Thyroid gland (tissue), 4 donors: ENCODE data around the gene ABHD4. TPM values are rescaled to one million over a fixed set of nuclear protein-coding genes. Genes with fewer than 3 reads are reported as not detected.

Source experiments
- DNase-seq, 2 donors: peaks; one replicate each; pipeline ENCODE4 v3.0.0-alpha.2; 2019
- H3K27ac ChIP-seq, 3 donors: fragments of 200-600 bp; sonication (generic); 1 replicate in 2 of 3; 2 replicates in 1 of 3; pipeline ENCODE4 v1.5.1; 2016 to 2019; ENCODE audit warnings: mild to moderate bottlenecking in 1 of 3, moderate library complexity in 1 of 3
- H3K27me3 ChIP-seq: fragments of 200-600 bp; sonication (generic); one replicate; pipeline ENCODE4 v1.5.1; 2019
- H3K36me3 ChIP-seq, 2 donors: fragments of 200-600 bp; sonication (generic); one replicate each; pipeline ENCODE4 v1.5.1; 2016 to 2019
- H3K4me1 ChIP-seq, 2 donors: fragments of 200-600 bp; sonication (generic); one replicate each; pipeline ENCODE4 v1.5.1; 2017 to 2019
- H3K4me3 ChIP-seq, 3 donors: fragments of 200-600 bp; sonication (generic); replicated peaks in 1 of 3; 1 replicate in 2 of 3; 2 replicates in 1 of 3; pipeline ENCODE4 v1.5.1; 2016; ENCODE audit warnings: mild to moderate bottlenecking in 1 of 3
- H3K9me3 ChIP-seq: fragments of 200-600 bp; sonication (generic); one replicate; pipeline ENCODE4 v1.5.1; 2017
- CTCF ChIP-seq, 6 experiments: fragments of 200-600 bp in 3 of 6; fragments of 450-650 bp in 3 of 6; sonication (generic) in 3 of 6; IDR thresholded peaks; one replicate each; pipeline ENCODE4 v1.5.1; 2016 to 2019; ENCODE audit warnings: antibody characterized with exemption in 6 of 6, mild to moderate bottlenecking in 2 of 6, inconsistent platforms in 1 of 6, moderate library complexity in 1 of 6
- POLR2A ChIP-seq, 2 donors: fragments of 450-650 bp; IDR thresholded peaks; one replicate each; pipeline ENCODE4 v1.6.1; 2017; ENCODE audit warnings: antibody characterized with exemption in 2 of 2, mild to moderate bottlenecking in 2 of 2, moderate library complexity in 1 of 2
- WGBS, 2 donors: methylation state at CpG; one replicate each; pipeline ENCODE4 v1.1.5; 2017; 5-methylcytosine and 5-hydroxymethylcytosine counted together
- intact Hi-C: fragments of 100-400 bp; cut with DNase I; formaldehyde crosslinking; loops from one replicate; pipeline ENCODE4 v1.15.1; 2023
- total RNA-seq, 4 donors: library from RNA; depleted of rRNA; stranded (reverse); fragments of >200 nt; gene quantifications; one replicate each; pipeline ENCODE4 v1.2.3, GENCODE V29; 2016

ABHD4 gene
- total RNA-seq, 4 donors from 2014 or later, result 31.5 to 66.4 (median 53.7) TPM

DNA sequence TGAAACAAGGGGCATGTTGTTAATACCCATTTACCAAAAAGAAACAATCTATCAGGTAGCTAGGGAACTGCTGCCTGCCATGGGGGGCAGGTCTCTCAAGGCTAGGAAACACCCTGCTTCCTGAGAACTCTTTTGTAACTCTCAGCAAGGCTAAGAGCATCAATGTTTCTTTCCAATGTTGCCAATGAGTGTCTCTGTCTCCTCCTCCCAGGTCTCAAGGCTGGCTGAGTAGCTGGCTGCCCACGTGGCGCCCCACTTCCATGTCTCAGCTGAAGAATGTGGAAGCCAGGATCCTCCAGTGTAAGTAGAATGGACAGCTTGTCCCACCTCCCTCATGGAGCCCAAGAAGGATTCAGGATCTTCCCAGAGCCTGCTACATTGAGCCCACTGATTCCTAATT is 3.4 kb downstream of the ABHD4 start:
- WGBS, 2 donors, result 85 to 88% methylated on average over 2 of the region's 2 CpGs
- intact Hi-C loops, result no loop called here
- Histone ChIP-seq H3K9me3 (no peaks in the 10 kb centered on the region), H3K27ac (no peak overlapping the region), H3K27me3 (no peaks in the 10 kb centered on the region), H3K4me3 (no peak overlapping the region), H3K36me3 (peaks cover 43 to 47% of the 10 kb centered on the region in 2 donors), H3K4me1 (peaks cover 11 to 19% of the 10 kb centered on the region in 2 donors)
- TF ChIP-seq POLR2A (IDR thresholded peaks at IDR 0.05), result no peak
- no peak for TF ChIP-seq CTCF (IDR thresholded peaks at IDR 0.05)
- no peak for DNase-seq

DNA sequence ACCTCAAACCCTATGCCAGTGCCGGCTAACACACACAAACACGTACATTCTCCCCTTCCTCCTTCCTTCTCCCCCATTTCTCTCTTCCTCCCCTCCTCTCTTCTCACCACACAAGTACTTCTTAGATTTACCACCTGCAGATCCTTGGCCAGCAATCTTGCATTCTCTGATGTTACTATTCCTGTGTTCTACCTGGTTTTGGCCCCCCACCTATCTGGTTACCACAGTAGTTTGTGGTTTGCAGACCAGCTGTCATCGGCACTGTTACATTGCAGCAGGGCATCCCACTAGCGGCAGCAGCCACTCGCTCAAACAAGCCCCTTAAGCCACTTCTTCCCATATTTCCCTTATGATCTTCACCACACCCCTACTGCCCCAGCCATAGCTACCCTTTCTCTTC is 3.9 kb downstream of the ABHD4 start:
- Histone ChIP-seq H3K4me1 (peaks cover 11 to 19% of the 10 kb centered on the region in 2 donors), H3K9me3 (no peaks in the 10 kb centered on the region), H3K4me3 (no peak overlapping the region), H3K27ac (no peak overlapping the region), H3K36me3 (peaks cover 48 to 52% of the 10 kb centered on the region in 2 donors), H3K27me3 (no peaks in the 10 kb centered on the region)
- TF ChIP-seq POLR2A (IDR thresholded peaks at IDR 0.05) (no peak), CTCF (IDR thresholded peaks at IDR 0.05) (no peak)
- WGBS, 2 donors, result 94% methylated on average over 5 of the region's 5 CpGs
- intact Hi-C loops, result no loop called here
- no peak for DNase-seq

GRCh38 chr14:22602862-22603261 is 4.8 kb downstream of the ABHD4 start:
- Histone ChIP-seq H3K4me1 (peaks cover 11 to 14% of the 10 kb centered on the region in 2 donors), H3K36me3 (peaks cover 57 to 60% of the 10 kb centered on the region in 2 donors), H3K9me3 (no peaks in the 10 kb centered on the region), H3K27me3 (no peaks in the 10 kb centered on the region), H3K27ac (no peak overlapping the region), H3K4me3 (no peak overlapping the region)
- no peak for TF ChIP-seq CTCF (IDR thresholded peaks at IDR 0.05)
- TF ChIP-seq POLR2A (IDR thresholded peaks at IDR 0.05), result no peak
- no peak for DNase-seq
- intact Hi-C loops, result no loop called here

GRCh38 chr14:22606380-22606779 is 8.3 kb downstream of the ABHD4 start:
- no peak overlapping the region for H3K27ac ChIP-seq
- peaks cover 86 to 90% of the 10 kb centered on the region in 2 donors for H3K36me3 ChIP-seq
- H3K27me3 ChIP-seq, result no peaks in the 10 kb centered on the region
- TF ChIP-seq POLR2A (IDR thresholded peaks at IDR 0.05), result no peak
- intact Hi-C loops, result no loop called here
- DNase-seq, result no peak
- no peak overlapping the region for H3K4me3 ChIP-seq
- 89 to 92% methylated on average over 6 of the region's 6 CpGs for WGBS, 2 donors
- H3K9me3 ChIP-seq, result no peaks in the 10 kb centered on the region
- no peaks in the 10 kb centered on the region for H3K4me1 ChIP-seq

GRCh38 chr14:22607291-22607690 is 9.2 kb downstream of the ABHD4 start:
- Histone ChIP-seq H3K4me1 (no peaks in the 10 kb centered on the region), H3K4me3 (no peak overlapping the region), H3K9me3 (no peaks in the 10 kb centered on the region), H3K27me3 (no peaks in the 10 kb centered on the region), H3K27ac (no peak overlapping the region), H3K36me3 (peaks cover 82 to 85% of the 10 kb centered on the region in 2 donors)
- DNase-seq, result no peak
- WGBS, 2 donors, result 61 to 90% methylated on average over 3 of the region's 3 CpGs
- intact Hi-C loops, result no loop called here
- no peak for TF ChIP-seq POLR2A (IDR thresholded peaks at IDR 0.05)
- TF ChIP-seq CTCF (IDR thresholded peaks at IDR 0.05), result no peak

GRCh38 chr14:22610931-22611330 is 12.8 kb downstream of the ABHD4 start:
- intact Hi-C loops, result no loop called here
- Histone ChIP-seq H3K9me3 (no peaks in the 10 kb centered on the region), H3K36me3 (peaks cover 48 to 54% of the 10 kb centered on the region in 2 donors), H3K27me3 (no peaks in the 10 kb centered on the region), H3K27ac (peak overlapping the region in 1 of 3 donors; percentile 99), H3K4me3 (no peak overlapping the region), H3K4me1 (peaks cover 13 to 20% of the 10 kb centered on the region in 2 donors)
- 92 to 96% methylated on average over 2 of the region's 2 CpGs for WGBS, 2 donors
- DNase-seq, result no peak
- no peak for TF ChIP-seq POLR2A (IDR thresholded peaks at IDR 0.05)
- TF ChIP-seq CTCF (IDR thresholded peaks at IDR 0.05), result no peak
